ENCODE measurements around the gene PEAK1. TPM values are rescaled to one million over a fixed set of nuclear protein-coding genes. Genes with fewer than 3 reads are reported as not detected.

Gene PEAK1
- total and polyA plus RNA-seq, 2 donors (not counting 3 experiments of a cell fraction or from before 2014, with no cell fraction given) = 17.9 to 91.9 TPM

DNA sequence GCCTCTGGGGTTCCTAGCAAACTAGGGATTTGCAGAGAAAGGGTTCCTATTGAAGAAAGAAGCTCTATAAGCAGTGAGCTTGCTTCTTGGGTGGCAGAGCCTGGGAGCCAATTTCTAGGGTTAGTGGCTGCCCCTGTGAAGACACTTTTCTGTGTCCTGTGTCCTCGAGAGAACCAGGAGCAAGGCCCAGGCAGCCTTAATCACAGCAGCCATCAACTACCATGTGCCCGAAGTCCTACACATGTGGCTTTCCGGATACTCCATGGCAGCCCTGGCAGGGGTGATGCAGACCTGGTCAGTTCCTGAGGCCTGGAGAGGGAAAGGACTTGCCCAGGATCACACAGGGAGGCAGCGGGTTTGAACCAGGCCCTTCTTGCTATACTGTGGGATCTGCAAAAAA is 321.3 kb downstream of the PEAK1 start:
- dilution Hi-C loops (cut with MboI; ENCODE audit: extremely low pct_ligation_motif_present, low sequenced_read_pairs) = no loop called here
- CTCF ChIA-PET = interaction anchor here (1.3 to 2.2 kb wide), 2 partner anchors 20 to 445 kb away, joined by 4 to 7 read pairs; no protein-coding TSS in a partner anchor

More for the DNA sequence above, 321.3 kb downstream of the PEAK1 start:
- H3K4me3 ChIP-seq (replicated peaks in 1 of 3; ENCODE audit: insufficient read depth in 1 of 3, low read depth in 1 of 3, low read length in 3 of 3) = no peak overlapping the region
- H3K9me3 ChIP-seq (replicated peaks; ENCODE audit: control insufficient read depth, insufficient read depth, low read length) = no peaks in the 10 kb centered on the region
- TF ChIP-seq FOS (IDR thresholded peaks at IDR 0.05; ENCODE audit: borderline replicate concordance, insufficient read depth, low read length) (no peak), JUN (IDR thresholded peaks at IDR 0.05; ENCODE audit: borderline replicate concordance, insufficient read depth, insufficient read length, low read depth) (no peak), GATA2 (IDR thresholded peaks at IDR 0.05; ENCODE audit: insufficient read depth, insufficient read length, low read depth, low read length) (no peak), MYC (IDR thresholded peaks at IDR 0.05; ENCODE audit: low read depth, low read length) (no peak), POLR2A (IDR thresholded peaks at IDR 0.05; ENCODE audit: low read depth, low read length) (no peak), POLR2AphosphoS5 (IDR thresholded peaks at IDR 0.05; ENCODE audit: insufficient read depth, low read depth, low read length) (no peak), EZH2 (IDR thresholded peaks at IDR 0.05; ENCODE audit: borderline replicate concordance, low read depth, low read length, severe bottlenecking) (no peak)
- TF ChIP-seq, protein P1, sequence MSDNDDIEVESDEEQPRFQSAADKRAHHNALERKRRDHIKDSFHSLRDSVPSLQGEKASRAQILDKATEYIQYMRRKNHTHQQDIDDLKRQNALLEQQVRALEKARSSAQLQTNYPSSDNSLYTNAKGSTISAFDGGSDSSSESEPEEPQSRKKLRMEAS (IDR thresholded peaks at IDR 0.05; ENCODE audit: insufficient read depth, insufficient read length) = no peak
- TF ChIP-seq, protein P2, sequence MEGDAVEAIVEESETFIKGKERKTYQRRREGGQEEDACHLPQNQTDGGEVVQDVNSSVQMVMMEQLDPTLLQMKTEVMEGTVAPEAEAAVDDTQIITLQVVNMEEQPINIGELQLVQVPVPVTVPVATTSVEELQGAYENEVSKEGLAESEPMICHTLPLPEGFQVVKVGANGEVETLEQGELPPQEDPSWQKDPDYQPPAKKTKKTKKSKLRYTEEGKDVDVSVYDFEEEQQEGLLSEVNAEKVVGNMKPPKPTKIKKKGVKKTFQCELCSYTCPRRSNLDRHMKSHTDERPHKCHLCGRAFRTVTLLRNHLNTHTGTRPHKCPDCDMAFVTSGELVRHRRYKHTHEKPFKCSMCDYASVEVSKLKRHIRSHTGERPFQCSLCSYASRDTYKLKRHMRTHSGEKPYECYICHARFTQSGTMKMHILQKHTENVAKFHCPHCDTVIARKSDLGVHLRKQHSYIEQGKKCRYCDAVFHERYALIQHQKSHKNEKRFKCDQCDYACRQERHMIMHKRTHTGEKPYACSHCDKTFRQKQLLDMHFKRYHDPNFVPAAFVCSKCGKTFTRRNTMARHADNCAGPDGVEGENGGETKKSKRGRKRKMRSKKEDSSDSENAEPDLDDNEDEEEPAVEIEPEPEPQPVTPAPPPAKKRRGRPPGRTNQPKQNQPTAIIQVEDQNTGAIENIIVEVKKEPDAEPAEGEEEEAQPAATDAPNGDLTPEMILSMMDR (IDR thresholded peaks at IDR 0.05; ENCODE audit: extremely low read depth in 1 of 2, insufficient read depth in 1 of 2, low read depth in 1 of 2, low read length in 2 of 2) = no peak
- no peaks in the 10 kb centered on the region for H4K20me1 ChIP-seq (replicated peaks; ENCODE audit: control insufficient read depth, extremely low read depth, insufficient read depth, low read length)
- no peaks in the 10 kb centered on the region for H3K36me3 ChIP-seq (ENCODE audit: control insufficient read depth in 2 of 2, extremely low read depth in 1 of 2, insufficient read depth in 2 of 2, low read length in 2 of 2)
- no peaks in the 10 kb centered on the region for H3K79me2 ChIP-seq (ENCODE audit: control insufficient read depth, insufficient read depth, low read length)
- H3K9ac ChIP-seq (replicated peaks; ENCODE audit: extremely low read depth, insufficient read depth, low read length) = no peak overlapping the region
- H3K27me3 ChIP-seq (ENCODE audit: control insufficient read depth in 2 of 2, insufficient read depth in 2 of 2, low read length in 2 of 2) = no peaks in the 10 kb centered on the region
- DNase-seq (ENCODE audit: low read depth, low spot score) (no peak), FAIRE-seq (no peak)
- intact Hi-C loops (cut with micrococcal nuclease) = no loop called here
- POLR2A ChIA-PET = no interaction called here
- H3K4me1 ChIP-seq (ENCODE audit: control insufficient read depth, extremely low read depth, insufficient read depth, low read length) = no peaks in the 10 kb centered on the region
- H3K9me1 ChIP-seq (replicated peaks; ENCODE audit: control insufficient read depth, extremely low read depth, insufficient read depth, low read length) = no peaks in the 10 kb centered on the region
- BruUV-seq (replicated peaks) = no TSS peak
- H3K4me2 ChIP-seq (ENCODE audit: insufficient read depth, low read length) = no peak overlapping the region
- no peak overlapping the region for H3K27ac ChIP-seq (ENCODE audit: insufficient read depth, low read depth, low read length)
- H2AFZ ChIP-seq (ENCODE audit: low read depth, low read length) = no peak overlapping the region
